ENCODE measurements around the gene MBOAT7.

DNA sequence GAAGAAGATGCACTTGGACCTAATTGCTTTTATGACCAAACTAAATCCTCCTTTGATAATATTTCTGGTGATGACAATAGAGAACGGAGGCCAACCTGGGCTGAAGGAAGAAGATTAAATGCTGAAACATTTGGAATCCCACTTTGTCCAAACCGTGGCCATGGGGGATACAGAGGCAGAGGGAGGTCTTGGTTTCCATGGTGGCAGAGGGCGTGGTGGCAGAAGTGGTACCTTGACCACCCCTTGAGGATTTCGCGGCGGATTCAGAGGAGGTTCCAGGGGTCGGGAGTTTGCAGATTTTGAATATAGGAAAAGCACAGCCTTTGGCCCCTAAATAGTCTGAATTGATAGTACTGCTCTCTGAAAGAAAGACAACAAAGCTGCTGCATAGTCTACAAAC lies 40.7 kb upstream of the MBOAT7 start:
- TF ChIP-seq TEAD4 (CRISPR knock-in tag; IDR thresholded peaks at IDR 0.05), result no peak
- TF ChIP-seq NFYB (CRISPR knock-in tag; conservative IDR thresholded peaks at IDR 0.05; ENCODE audit: low read depth), result no peak
- TF ChIP-seq ETV6 (CRISPR knock-in tag; IDR thresholded peaks at IDR 0.05), result no peak

Data from WTC11 (cell line).